Kidney (tissue), 14 donors: Measurements from ENCODE around the gene MGAM2. TPM values are rescaled to one million over a fixed set of nuclear protein-coding genes. Genes with fewer than 3 reads are reported as not detected.

ENCODE experiments used
- DNase-seq, 5 donors: peaks; one replicate each; pipeline ENCODE4 v3.0.0-alpha.2; 2013 to 2020
- FAIRE-seq: peaks from 2 replicates; lab custom pipeline; 2012; peaks lifted over from hg19 to GRCh38; lab: Jason Lieb, UNC
- H3K27ac ChIP-seq, 2 donors: one replicate each; pipeline ENCODE4 v1.7.0; 2013; ENCODE audit warnings: low read depth in 2 of 2, low read length in 2 of 2, inconsistent platforms in 1 of 2
- H3K27me3 ChIP-seq: one replicate; pipeline ENCODE4 v1.7.1; 2013; ENCODE audit warnings: low read length, inconsistent platforms; ENCODE audit not compliant: control insufficient read depth, insufficient read depth
- H3K36me3 ChIP-seq, 3 donors: one replicate each; pipeline versions ENCODE4 v1.7.0 to v1.7.1; 2013; ENCODE audit warnings: low read length in 3 of 3, control low read depth in 1 of 3, inconsistent platforms in 1 of 3; ENCODE audit not compliant: insufficient read depth in 3 of 3, control insufficient read depth in 2 of 3
- H3K4me1 ChIP-seq, 3 donors: one replicate each; pipeline versions ENCODE4 v1.7.0 to v1.7.1; 2013; ENCODE audit warnings: low read length in 3 of 3, inconsistent platforms in 1 of 3, low read depth in 1 of 3; ENCODE audit not compliant: control insufficient read depth in 2 of 3, insufficient read depth in 2 of 3
- H3K4me3 ChIP-seq, 3 donors: one replicate each; pipeline versions ENCODE4 v1.7.0 to v1.8.1; 2013; ENCODE audit warnings: low read length in 3 of 3, control low read depth in 1 of 3, inconsistent platforms in 1 of 3
- H3K9ac ChIP-seq, 3 donors: one replicate each; pipeline versions ENCODE4 v1.7.0 to v1.7.1; 2013; ENCODE audit warnings: low read length in 3 of 3, control low read depth in 1 of 3, inconsistent platforms in 1 of 3
- H3K9me3 ChIP-seq, 3 donors: one replicate each; pipeline versions ENCODE4 v1.7.0 to v1.7.1; 2013; ENCODE audit warnings: low read length in 3 of 3, control low read depth in 1 of 3, inconsistent platforms in 1 of 3; ENCODE audit not compliant: control insufficient read depth in 2 of 3, insufficient read depth in 1 of 3
- CTCF ChIP-seq: IDR thresholded peaks from 3 replicates; pipeline ENCODE4 v1.5.1; 2012; ENCODE audit warnings: mild to moderate bottlenecking, moderate library complexity, borderline replicate concordance; ENCODE audit not compliant: insufficient read depth; ENCODE audit errors: extremely low read depth
- intact Hi-C: fragments of 100-400 bp; cut with DNase I; formaldehyde crosslinking; loops from one replicate; pipeline ENCODE4 v1.11.1; 2022
- polyA plus RNA-seq: library from polyadenylated mRNA; stranded (reverse); fragments of 350-450 nt; fragmentation: Illumina TruSeq; extraction: RNeasy Lipid Tissue Mini Kit (QIAGEN cat#74804); gene quantifications from one replicate; pipeline ENCODE4 v1.2.3, GENCODE V29; 2014; ENCODE audit warnings: low read depth, low replicate concordance; ENCODE audit not compliant: insufficient read depth
- total RNA-seq: library from RNA; stranded (reverse); fragmentation: NEBNext Ultra II Directional; extraction: Animal tissue kit (Norgen Biotek cat#: 25700); gene quantifications from one replicate; pipeline ENCODE4 v1.2.1, GENCODE V29; 2021
- donor health status: control.
- donor health status: control.
- donor health status: control.
- donor health status: control.
- donor health status: control.
- donor health status: DM: yes; HTN: yes; CAD: no.
- donor health status: Normal renal cell carcinoma (clear cell type).

MGAM2 gene
- total and polyA plus RNA-seq, 2 donors from 2014 or later = 0.13 TPM; not detected in 1

- Histone ChIP-seq H3K27ac (no peak overlapping the region), H3K4me3 (no peak overlapping the region), H3K27me3 (no peaks in the 10 kb centered on the region), H3K36me3 (no peaks in the 10 kb centered on the region), H3K4me1 (no peaks in the 10 kb centered on the region), H3K9me3 (no peaks in the 10 kb centered on the region), H3K9ac (no peak overlapping the region)
- DNase-seq (no peak), FAIRE-seq (no peak)
- intact Hi-C loops = no loop called here
- TF ChIP-seq CTCF = no peak
Measured at GRCh38 chr7:142110098-142110497, 1.4 kb upstream of the MGAM2 start.

DNA sequence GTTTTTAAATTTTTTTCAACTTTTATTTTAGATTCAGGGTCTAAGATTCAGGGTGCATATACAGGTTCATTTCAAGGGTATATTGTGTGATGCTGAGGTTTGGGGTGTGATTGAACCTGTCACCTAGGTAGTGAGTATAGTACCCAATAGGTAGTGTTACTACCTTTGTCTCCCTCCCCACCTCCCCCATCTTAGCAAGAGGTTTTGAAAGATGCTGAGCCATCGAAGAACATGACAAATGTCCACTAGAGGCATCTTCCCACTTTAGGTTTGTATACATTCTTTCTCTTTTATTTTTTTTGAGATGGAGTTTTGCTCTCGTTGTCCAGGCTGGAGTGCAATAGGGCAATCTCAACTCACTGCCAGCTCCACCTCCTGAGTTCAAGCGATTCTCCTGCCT lies 880 bp upstream of the MGAM2 start:
- no peak for TF ChIP-seq CTCF
- H3K27ac ChIP-seq = no peak overlapping the region
- no peaks in the 10 kb centered on the region for H3K4me1 ChIP-seq
- FAIRE-seq = no peak
- no peaks in the 10 kb centered on the region for H3K27me3 ChIP-seq
- DNase-seq = no peak
- H3K9ac ChIP-seq = no peak overlapping the region
- H3K4me3 ChIP-seq = no peak overlapping the region
- intact Hi-C loops = no loop called here
- H3K36me3 ChIP-seq = no peaks in the 10 kb centered on the region
- no peaks in the 10 kb centered on the region for H3K9me3 ChIP-seq

GRCh38 chr7:142112086-142112485 lies 568 bp downstream of the MGAM2 start:
- intact Hi-C loops = no loop called here
- Histone ChIP-seq H3K4me3 (no peak overlapping the region), H3K9ac (no peak overlapping the region), H3K27ac (no peak overlapping the region), H3K36me3 (no peaks in the 10 kb centered on the region), H3K4me1 (no peaks in the 10 kb centered on the region), H3K27me3 (no peaks in the 10 kb centered on the region), H3K9me3 (no peaks in the 10 kb centered on the region)
- TF ChIP-seq CTCF = no peak
- no peak for DNase-seq
- no peak for FAIRE-seq

GRCh38 chr7:142114207-142114606 lies 2.7 kb downstream of the MGAM2 start:
- Histone ChIP-seq H3K4me1 (no peaks in the 10 kb centered on the region), H3K27ac (no peak overlapping the region), H3K4me3 (no peak overlapping the region), H3K36me3 (no peaks in the 10 kb centered on the region), H3K27me3 (no peaks in the 10 kb centered on the region), H3K9me3 (no peaks in the 10 kb centered on the region), H3K9ac (no peak overlapping the region)
- no peak for TF ChIP-seq CTCF
- no peak for DNase-seq
- intact Hi-C loops = no loop called here
- no peak for FAIRE-seq
